GM23338 (cell line): ENCODE results near the gene IL1RAPL2. TPM values are rescaled to one million over a fixed set of nuclear protein-coding genes. Genes with fewer than 3 reads are reported as not detected.

Experiments used
- ATAC-seq: fragments of 200-7000 bp; cut with Tn5 transposase; 3 replicates; pipeline ENCODE4 v1.9.1; 2020
- DNase-seq: peaks from one replicate; pipeline ENCODE4 v3.0.0-alpha.2; 2015; ENCODE audit warnings: low spot score
- H2AFZ ChIP-seq: fragments of 200-600 bp; sonication (generic); 2 replicates; pipeline ENCODE4 v1.8.0; 2016; ENCODE audit warnings: antibody characterized with exemption, mild to moderate bottlenecking, moderate library complexity
- H3F3A ChIP-seq: fragments of 200-600 bp; sonication (generic); replicated peaks from 2 replicates; pipeline ENCODE4 v1.8.0; 2017; ENCODE audit warnings: antibody characterized with exemption, mixed run types, low read depth
- H3K27ac ChIP-seq: fragments of 200-600 bp; sonication (generic); 2 replicates; pipeline ENCODE4 v1.6.1; 2016; ENCODE audit warnings: low read depth
- H3K27me3 ChIP-seq: fragments of 200-600 bp; sonication (generic); 2 replicates; pipeline ENCODE4 v1.8.0; 2016; ENCODE audit warnings: mild to moderate bottlenecking, mixed run types, moderate library complexity; ENCODE audit not compliant: insufficient read depth
- H3K36me3 ChIP-seq: fragments of 200-600 bp; sonication (generic); 2 replicates; pipeline ENCODE4 v1.8.0; 2016; ENCODE audit warnings: mild to moderate bottlenecking; ENCODE audit not compliant: insufficient read depth
- H3K4me1 ChIP-seq: fragments of 200-600 bp; sonication (generic); 2 replicates; pipeline ENCODE4 v1.8.0; 2016; ENCODE audit warnings: mild to moderate bottlenecking, moderate library complexity; ENCODE audit not compliant: insufficient read depth
- H3K4me2 ChIP-seq: fragments of 200-600 bp; sonication (generic); 2 replicates; pipeline ENCODE4 v1.7.1; 2017; ENCODE audit warnings: mixed run types
- H3K4me3 ChIP-seq: fragments of 200-600 bp; sonication (generic); 2 replicates; pipeline ENCODE4 v1.6.1; 2016; ENCODE audit warnings: mixed run types
- H3K79me2 ChIP-seq: fragments of 200-600 bp; sonication (generic); replicated peaks from 2 replicates; pipeline ENCODE4 v1.8.0; 2017; ENCODE audit warnings: mild to moderate bottlenecking; ENCODE audit not compliant: insufficient read depth
- H3K9me2 ChIP-seq: fragments of 200-600 bp; sonication (generic); 2 replicates; pipeline ENCODE4 v1.8.0; 2017; ENCODE audit not compliant: insufficient read depth
- H4K20me1 ChIP-seq: fragments of 200-600 bp; sonication (generic); replicated peaks from 2 replicates; pipeline ENCODE4 v1.8.0; 2017; ENCODE audit warnings: mild to moderate bottlenecking; ENCODE audit not compliant: insufficient read depth
- H3K27ac Mint-ChIP-seq: 2 replicates; pipeline ENCODE4 v1.8.0; 2020; ENCODE audit warnings: inconsistent platforms, mild to moderate bottlenecking, moderate library complexity, mixed read lengths
- H3K27me3 Mint-ChIP-seq: 3 replicates; pipeline ENCODE4 v1.8.0; 2022; ENCODE audit warnings: low read depth, mild to moderate bottlenecking, moderate library complexity, mixed read lengths, inconsistent platforms; ENCODE audit not compliant: insufficient read depth, poor library complexity
- H3K36me3 Mint-ChIP-seq: 3 replicates; pipeline ENCODE4 v1.8.0; 2021; ENCODE audit warnings: low read depth, mild to moderate bottlenecking, inconsistent platforms, moderate library complexity, mixed read lengths
- H3K4me1 Mint-ChIP-seq: 3 replicates; pipeline ENCODE4 v1.8.0; 2020; ENCODE audit warnings: mild to moderate bottlenecking, inconsistent platforms, mixed read lengths
- H3K4me3 Mint-ChIP-seq: 3 replicates; pipeline ENCODE4 v1.8.0; 2021; ENCODE audit warnings: moderate library complexity, mild to moderate bottlenecking, inconsistent platforms, mixed read lengths
- H3K9me3 Mint-ChIP-seq: 3 replicates; pipeline ENCODE4 v1.8.0; 2020; ENCODE audit warnings: moderate library complexity, mild to moderate bottlenecking, inconsistent platforms, mixed read lengths
- CREB1 ChIP-seq: fragments of 250-450 bp; sonication (Bioruptor Pico); IDR thresholded peaks from 2 replicates; pipeline ENCODE4 v1.5.0; 2020; ENCODE audit warnings: low read depth, mild to moderate bottlenecking, moderate library complexity
- CTCF ChIP-seq, 2 experiments: fragments of 200-600 bp in 1 of 2; sonication (generic) in 1 of 2; conservative IDR thresholded peaks; 2 replicates each; pipeline versions ENCODE4 v1.5.1 to v1.6.1; 2016 to 2017; ENCODE audit warnings: antibody characterized with exemption in 2 of 2, low read depth in 2 of 2, mild to moderate bottlenecking in 2 of 2, moderate library complexity in 1 of 2
- ETS1 ChIP-seq: IDR thresholded peaks from 2 replicates; pipeline ENCODE4 v1.6.1; 2016; ENCODE audit warnings: antibody characterized with exemption
- EZH2 ChIP-seq: fragments of 200-600 bp; sonication (generic); IDR thresholded peaks from one replicate; pipeline ENCODE4 v1.8.0; 2017; ENCODE audit warnings: antibody characterized with exemption, mild to moderate bottlenecking, low read depth; ENCODE audit not compliant: unreplicated experiment
- EZH2phosphoT487 ChIP-seq: fragments of 200-600 bp; sonication (generic); IDR thresholded peaks from one replicate; pipeline ENCODE4 v1.8.1; 2018; ENCODE audit warnings: antibody characterized with exemption; ENCODE audit not compliant: unreplicated experiment
- NANOG ChIP-seq: IDR thresholded peaks from 2 replicates; pipeline ENCODE4 v1.6.1; 2016; ENCODE audit warnings: antibody characterized with exemption, borderline replicate concordance
- POLR2AphosphoS5 ChIP-seq: IDR thresholded peaks from 2 replicates; pipeline ENCODE4 v1.6.1; 2016; ENCODE audit warnings: antibody characterized with exemption, low read depth
- REST ChIP-seq: IDR thresholded peaks from one replicate; pipeline ENCODE4 v1.6.1; 2018; ENCODE audit warnings: antibody characterized with exemption; ENCODE audit not compliant: unreplicated experiment
- STAT1 ChIP-seq: IDR thresholded peaks from one replicate; pipeline ENCODE4 v1.6.1; 2016; ENCODE audit warnings: antibody characterized with exemption; ENCODE audit not compliant: unreplicated experiment
- ZNF462 ChIP-seq: fragments of 250-450 bp; sonication (Bioruptor Pico); IDR thresholded peaks from 2 replicates; pipeline ENCODE4 v1.5.0; 2020; ENCODE audit warnings: mild to moderate bottlenecking, moderate library complexity
- polyA plus RNA-seq: library from polyadenylated mRNA; unstranded; fragments of >200 nt; fragmentation: Nextera tagmentation; extraction: Ambion mirVana; gene quantifications from 2 replicates; pipeline ENCODE4 v1.2.1, GENCODE V29; 2016
- total RNA-seq: library from RNA; depleted of rRNA; stranded (reverse); fragments of >200 nt; shearing (Covaris generic); gene quantifications from 2 replicates; pipeline ENCODE4 v1.2.3, GENCODE V29; 2014

IL1RAPL2 gene
- total and polyA plus RNA-seq, 2 experiments from 2014 or later, result 0.80 to 0.94 TPM

- TF ChIP-seq ETS1 (no peak), REST (no peak), CREB1 (CRISPR knock-in tag) (no peak)
Measured at GRCh38 chrX:104647084-104647483, 81.1 kb downstream of the IL1RAPL2 start (continued).

GRCh38 chrX:104659005-104659744 is 93.2 kb downstream of the IL1RAPL2 start:
- Histone ChIP-seq H3K27me3 (no peaks in the 10 kb centered on the region), H3K4me3 (no peak overlapping the region), H2AFZ (no peak overlapping the region), H3F3A (no peaks in the 10 kb centered on the region), H3K36me3 (no peaks in the 10 kb centered on the region), H4K20me1 (no peaks in the 10 kb centered on the region), H3K4me2 (no peak overlapping the region), H3K4me1 (no peaks in the 10 kb centered on the region), H3K27ac (no peak overlapping the region), H3K79me2 (no peaks in the 10 kb centered on the region), H3K9me2 (no peaks in the 10 kb centered on the region)
- Mint-ChIP-seq H3K27ac (no peak overlapping the region), H3K4me3 (no peak overlapping the region), H3K9me3 (no peaks in the 10 kb centered on the region; the same call in 2 of the 3 replicates), H3K27me3 (peaks cover 7% of the 10 kb centered on the region), H3K36me3 (no peaks in the 10 kb centered on the region; the same call in 2 of the 3 replicates), H3K4me1 (peaks cover 2% of the 10 kb centered on the region; the same call in 1 of the 3 replicates)
- DNase-seq (no peak), ATAC-seq (no peak)
- TF ChIP-seq ETS1 (no peak), NANOG (no peak), POLR2AphosphoS5 (no peak), EZH2 (no peak), EZH2phosphoT487 (no peak), STAT1 (no peak), CREB1 (CRISPR knock-in tag) (no peak), ZNF462 (CRISPR knock-in tag) (no peak), CTCF (conservative IDR thresholded peaks at IDR 0.05; ENCODE audit: low read depth in 2 of 2) (no peak)
